ENCODE results near the gene CMSS1.

CMSS1 gene

DNA sequence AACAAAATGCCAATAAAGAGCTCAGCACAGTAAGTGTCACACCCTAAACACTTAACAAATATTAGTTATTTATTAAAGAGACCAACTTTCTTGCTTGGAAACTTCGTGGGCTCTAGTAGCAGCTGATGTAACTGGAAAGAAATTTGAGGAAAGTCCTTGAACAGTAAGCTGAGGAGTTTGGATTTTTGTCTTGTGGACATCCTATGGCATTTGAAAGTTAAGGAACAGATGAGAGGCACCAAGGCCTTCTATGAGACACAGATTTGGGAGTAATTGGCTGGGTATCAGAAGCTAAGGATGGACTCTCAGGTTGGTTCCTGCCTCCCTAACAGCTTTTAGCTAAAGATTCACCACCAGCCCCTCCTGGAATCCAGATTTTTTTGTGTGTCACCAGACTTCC lies 356.3 kb downstream of the CMSS1 start:
- Mint-ChIP-seq H3K27ac (no peak overlapping the region), H3K9me3 (peaks cover 8% of the 10 kb centered on the region), H3K27me3 (ENCODE audit: low read depth) (no peaks in the 10 kb centered on the region), H3K36me3 (ENCODE audit: low read depth) (peaks cover 19% of the 10 kb centered on the region), H3K4me3 (no peak overlapping the region), H3K4me1 (ENCODE audit: low read depth) (no peaks in the 10 kb centered on the region)

DNA sequence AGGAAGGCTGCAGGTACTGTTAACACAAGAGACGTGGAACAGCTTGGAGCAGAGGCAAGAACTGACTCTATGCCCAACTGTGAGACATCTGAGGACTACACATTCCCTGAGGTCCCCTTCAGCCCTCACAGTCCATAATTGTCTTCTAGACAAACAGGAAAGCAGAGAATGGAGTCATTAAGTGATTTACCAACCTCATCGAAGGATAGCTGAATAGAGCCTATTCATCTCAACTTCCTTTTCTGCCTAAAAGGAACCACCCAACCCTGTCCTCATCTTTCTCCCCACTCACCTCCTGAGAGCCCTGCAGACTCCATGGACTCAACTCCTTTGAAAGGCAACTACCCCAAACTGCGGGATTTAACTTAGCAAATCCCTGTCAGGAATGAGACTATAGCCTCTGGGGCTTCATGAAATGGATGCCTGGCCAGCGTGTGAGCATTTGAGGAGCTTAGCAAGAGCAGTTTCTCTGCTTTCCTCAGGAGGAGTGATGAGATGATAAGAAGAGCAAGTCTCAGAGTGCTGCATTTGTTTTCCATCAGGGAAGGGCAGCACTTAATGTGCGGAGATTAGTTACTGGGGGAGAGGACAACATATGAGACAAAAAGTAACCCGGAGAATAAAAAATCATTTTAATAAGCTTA lies 358.1 kb downstream of the CMSS1 start:
- no peak overlapping the region for H3K4me3 Mint-ChIP-seq
- no peaks in the 10 kb centered on the region for H3K27me3 Mint-ChIP-seq (ENCODE audit: low read depth)
- H3K27ac Mint-ChIP-seq = no peak overlapping the region
- H3K4me1 Mint-ChIP-seq (ENCODE audit: low read depth) = no peaks in the 10 kb centered on the region
- peaks cover 33% of the 10 kb centered on the region for H3K36me3 Mint-ChIP-seq (ENCODE audit: low read depth)
- peaks cover 22% of the 10 kb centered on the region for H3K9me3 Mint-ChIP-seq

DNA sequence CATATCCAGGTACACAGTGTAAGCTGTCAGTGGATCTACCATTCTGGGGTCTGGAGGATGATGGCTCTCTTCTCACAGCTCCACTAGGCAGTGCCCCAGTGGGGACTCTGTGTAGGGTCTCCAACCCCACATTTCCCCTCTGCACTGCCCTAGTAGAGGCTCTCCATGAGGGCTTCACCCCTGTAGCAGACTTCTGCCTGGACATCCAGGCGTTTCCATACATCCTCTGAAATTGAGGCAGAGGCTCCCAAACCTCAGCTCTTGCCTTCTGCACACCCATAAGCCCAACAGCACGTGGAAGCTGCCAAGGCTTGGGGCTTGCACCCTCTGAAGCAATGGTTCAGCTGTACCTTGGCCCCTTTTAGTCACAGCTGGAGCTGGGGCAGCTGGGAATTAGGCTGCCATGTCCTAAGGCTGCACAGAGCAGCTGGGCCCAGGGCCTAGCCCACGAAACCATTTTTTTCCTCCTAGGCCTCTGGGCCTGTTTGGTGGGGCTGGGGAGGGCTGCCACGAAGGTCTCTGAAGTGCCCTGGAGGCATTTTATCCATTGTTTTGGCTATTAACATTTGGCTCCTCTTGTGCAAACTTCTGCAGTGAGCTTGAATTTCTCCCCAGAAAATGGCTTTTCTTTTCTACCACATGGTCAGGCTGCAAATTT lies 362.2 kb downstream of the CMSS1 start:
- H3K27ac Mint-ChIP-seq = no peak overlapping the region
- H3K36me3 Mint-ChIP-seq (ENCODE audit: low read depth) = peaks cover 33% of the 10 kb centered on the region
- H3K27me3 Mint-ChIP-seq (ENCODE audit: low read depth) = no peaks in the 10 kb centered on the region
- peaks cover 28% of the 10 kb centered on the region for H3K9me3 Mint-ChIP-seq
- no peaks in the 10 kb centered on the region for H3K4me1 Mint-ChIP-seq (ENCODE audit: low read depth)
- no peak overlapping the region for H3K4me3 Mint-ChIP-seq

DNA sequence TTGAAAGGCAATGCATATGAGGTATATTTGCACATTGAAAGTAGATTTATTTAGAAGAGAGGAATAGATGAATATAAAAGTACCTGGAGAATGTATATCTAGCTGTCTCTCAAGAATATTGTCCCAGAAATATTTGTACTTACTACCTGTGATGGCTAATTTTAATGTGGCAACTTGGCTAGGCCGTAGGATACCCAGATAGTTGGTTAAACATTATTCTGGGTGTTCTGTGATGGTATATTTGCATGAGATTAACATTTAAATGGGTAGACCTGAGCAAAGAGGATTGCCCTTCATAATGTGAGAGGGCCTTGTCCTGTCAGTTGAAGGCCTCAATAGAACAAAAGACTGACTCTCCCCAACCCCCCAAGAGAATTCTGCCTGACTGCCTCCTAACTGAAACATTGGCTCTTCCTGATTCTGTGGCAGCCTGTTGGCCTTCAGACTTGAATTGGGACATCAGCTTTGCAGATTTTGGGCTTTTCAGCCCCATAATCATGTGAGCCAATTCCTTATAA lies 366.0 kb downstream of the CMSS1 start:
- H3K27ac Mint-ChIP-seq = no peak overlapping the region
- H3K27me3 Mint-ChIP-seq (ENCODE audit: low read depth) = no peaks in the 10 kb centered on the region
- no peaks in the 10 kb centered on the region for H3K4me1 Mint-ChIP-seq (ENCODE audit: low read depth)

DNA sequence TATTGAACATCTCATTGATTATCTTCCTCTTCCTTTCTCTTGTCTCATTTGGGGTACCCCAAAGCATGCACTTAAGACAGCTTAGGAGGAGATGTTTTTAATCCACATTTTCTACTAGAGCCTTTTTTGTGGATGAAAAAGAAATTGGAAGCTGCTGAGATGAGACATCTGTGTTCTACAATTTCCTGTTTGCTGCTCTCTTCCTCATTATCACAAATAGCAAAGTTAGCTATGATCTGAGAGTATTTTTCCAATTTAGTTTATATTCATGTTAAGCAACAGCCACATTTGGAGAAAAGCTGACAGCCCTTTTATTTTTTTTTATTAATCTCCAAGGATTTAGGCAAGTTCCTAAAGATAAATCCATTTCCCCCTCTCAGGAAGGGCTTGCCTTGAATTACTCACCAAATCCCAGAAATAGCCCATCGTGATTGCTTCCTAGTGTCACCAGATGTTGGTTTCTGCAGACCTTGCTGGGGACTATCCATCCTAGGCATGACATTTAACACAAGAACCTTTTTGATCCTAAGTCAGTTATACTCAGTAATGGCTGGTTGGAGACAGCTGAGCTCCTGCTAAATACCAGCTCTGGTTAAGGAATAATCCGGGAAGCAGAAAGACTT lies 367.4 kb downstream of the CMSS1 start:
- peaks cover 13% of the 10 kb centered on the region for H3K9me3 Mint-ChIP-seq
- H3K27me3 Mint-ChIP-seq (ENCODE audit: low read depth) = peaks cover 12% of the 10 kb centered on the region
- H3K4me3 Mint-ChIP-seq = no peak overlapping the region
- no peak overlapping the region for H3K27ac Mint-ChIP-seq
- no peaks in the 10 kb centered on the region for H3K4me1 Mint-ChIP-seq (ENCODE audit: low read depth)
- peaks cover 12% of the 10 kb centered on the region for H3K36me3 Mint-ChIP-seq (ENCODE audit: low read depth)

More for the DNA sequence above, 366.0 kb downstream of the CMSS1 start:
- H3K9me3 Mint-ChIP-seq = peaks cover 23% of the 10 kb centered on the region
- H3K4me3 Mint-ChIP-seq = no peak overlapping the region
- peaks cover 23% of the 10 kb centered on the region for H3K36me3 Mint-ChIP-seq (ENCODE audit: low read depth)

DNA sequence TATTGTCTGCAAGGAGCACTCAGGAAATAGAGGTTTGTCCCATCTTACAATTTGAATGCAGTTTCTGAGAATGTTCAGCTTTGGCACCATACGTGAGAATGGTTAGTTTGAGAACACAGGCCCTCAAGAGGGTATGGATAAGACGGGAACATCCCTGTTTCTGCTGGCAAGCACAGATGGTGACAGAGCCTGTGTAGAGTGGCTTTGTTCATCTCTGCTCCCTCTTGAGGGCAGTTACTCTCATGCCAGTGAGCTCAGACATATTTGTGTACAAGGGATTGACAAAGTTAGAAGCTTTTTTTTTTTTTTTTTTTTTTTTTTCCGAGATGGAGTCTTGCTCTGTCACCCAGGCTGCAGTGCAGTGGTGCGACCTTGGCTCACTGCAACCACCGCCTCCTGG lies 368.2 kb downstream of the CMSS1 start:
- H3K27me3 Mint-ChIP-seq (ENCODE audit: low read depth) = peaks cover 19% of the 10 kb centered on the region
- peaks cover 4% of the 10 kb centered on the region for H3K36me3 Mint-ChIP-seq (ENCODE audit: low read depth)
- H3K9me3 Mint-ChIP-seq = peaks cover 6% of the 10 kb centered on the region
- H3K27ac Mint-ChIP-seq = no peak overlapping the region
- H3K4me3 Mint-ChIP-seq = no peak overlapping the region
- H3K4me1 Mint-ChIP-seq (ENCODE audit: low read depth) = no peaks in the 10 kb centered on the region

DNA sequence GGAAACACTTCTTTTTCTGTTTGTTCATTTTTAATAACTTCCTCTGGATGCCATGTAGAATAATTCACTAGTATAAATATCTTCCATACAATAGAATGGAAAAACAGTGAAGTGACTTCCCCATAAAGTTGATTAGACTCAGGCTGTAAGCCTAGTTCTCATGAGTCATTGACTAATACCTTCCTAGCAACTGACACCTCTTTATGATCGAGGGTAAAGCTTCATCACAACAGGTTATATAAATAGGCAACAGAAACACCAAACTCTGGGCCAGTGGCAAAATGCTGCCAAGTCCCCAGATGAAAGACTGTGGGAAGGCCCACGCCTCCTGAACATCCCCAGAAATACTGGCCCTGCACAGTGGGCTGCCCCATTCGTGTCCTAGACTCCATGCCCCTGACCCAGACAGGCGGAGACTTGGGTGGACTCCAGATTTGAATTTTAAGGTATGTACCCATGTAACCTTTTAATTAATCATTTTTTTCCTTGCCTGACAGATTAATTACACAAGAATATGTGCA lies 371.8 kb downstream of the CMSS1 start:
- Mint-ChIP-seq H3K4me3 (no peak overlapping the region), H3K27ac (no peak overlapping the region), H3K36me3 (ENCODE audit: low read depth) (peaks cover 2% of the 10 kb centered on the region), H3K9me3 (no peaks in the 10 kb centered on the region), H3K27me3 (ENCODE audit: low read depth) (peaks cover 23% of the 10 kb centered on the region), H3K4me1 (ENCODE audit: low read depth) (peaks cover 3% of the 10 kb centered on the region)

DNA sequence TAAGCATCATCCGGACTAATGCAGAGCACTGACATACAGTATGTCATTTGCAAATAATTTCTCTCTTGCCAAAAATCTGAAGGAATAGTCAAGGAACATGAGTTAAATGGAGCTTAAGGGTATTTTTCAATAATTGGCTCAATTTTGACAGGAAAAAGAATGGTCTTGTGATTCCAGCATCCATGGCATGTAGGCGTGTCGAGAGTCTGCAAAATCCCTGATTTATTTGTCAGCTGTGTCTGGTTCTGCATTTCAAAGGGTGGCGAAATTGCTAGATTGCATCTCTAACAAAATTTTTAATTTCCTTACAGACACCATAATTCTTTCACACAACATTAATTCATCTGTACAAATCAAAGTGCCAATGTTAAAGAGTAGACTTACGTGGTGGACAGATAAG lies 377.7 kb downstream of the CMSS1 start:
- no peaks in the 10 kb centered on the region for H3K9me3 Mint-ChIP-seq
- H3K4me1 Mint-ChIP-seq (ENCODE audit: low read depth) = peaks cover 3% of the 10 kb centered on the region
- H3K27me3 Mint-ChIP-seq (ENCODE audit: low read depth) = peaks cover 8% of the 10 kb centered on the region
- no peak overlapping the region for H3K4me3 Mint-ChIP-seq
- no peak overlapping the region for H3K27ac Mint-ChIP-seq
- peaks cover 4% of the 10 kb centered on the region for H3K36me3 Mint-ChIP-seq (ENCODE audit: low read depth)

DNA sequence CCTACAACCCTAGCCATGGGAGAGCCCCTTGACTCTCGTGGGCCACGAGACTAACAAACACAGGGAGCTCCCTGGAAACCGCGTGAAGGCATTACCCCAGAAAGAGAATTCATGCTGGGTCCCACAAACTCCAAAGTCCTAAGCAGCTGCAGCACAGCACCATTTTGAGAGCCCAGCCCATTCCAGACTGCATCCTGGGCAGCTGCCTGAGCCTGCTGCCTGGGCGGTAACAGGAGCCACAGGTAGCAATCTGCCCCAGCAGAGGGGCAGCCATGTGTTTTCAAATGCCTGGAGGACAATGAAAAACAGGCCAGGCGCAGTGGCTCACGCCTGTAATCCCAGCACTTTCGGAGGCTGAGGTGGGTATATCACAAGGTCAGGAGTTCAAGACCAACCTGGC lies 380.2 kb downstream of the CMSS1 start:
- H3K4me3 Mint-ChIP-seq = no peak overlapping the region
- no peaks in the 10 kb centered on the region for H3K27me3 Mint-ChIP-seq (ENCODE audit: low read depth)
- H3K9me3 Mint-ChIP-seq = no peaks in the 10 kb centered on the region
- peaks cover 1% of the 10 kb centered on the region for H3K36me3 Mint-ChIP-seq (ENCODE audit: low read depth)
- no peak overlapping the region for H3K27ac Mint-ChIP-seq
- no peaks in the 10 kb centered on the region for H3K4me1 Mint-ChIP-seq (ENCODE audit: low read depth)

DNA sequence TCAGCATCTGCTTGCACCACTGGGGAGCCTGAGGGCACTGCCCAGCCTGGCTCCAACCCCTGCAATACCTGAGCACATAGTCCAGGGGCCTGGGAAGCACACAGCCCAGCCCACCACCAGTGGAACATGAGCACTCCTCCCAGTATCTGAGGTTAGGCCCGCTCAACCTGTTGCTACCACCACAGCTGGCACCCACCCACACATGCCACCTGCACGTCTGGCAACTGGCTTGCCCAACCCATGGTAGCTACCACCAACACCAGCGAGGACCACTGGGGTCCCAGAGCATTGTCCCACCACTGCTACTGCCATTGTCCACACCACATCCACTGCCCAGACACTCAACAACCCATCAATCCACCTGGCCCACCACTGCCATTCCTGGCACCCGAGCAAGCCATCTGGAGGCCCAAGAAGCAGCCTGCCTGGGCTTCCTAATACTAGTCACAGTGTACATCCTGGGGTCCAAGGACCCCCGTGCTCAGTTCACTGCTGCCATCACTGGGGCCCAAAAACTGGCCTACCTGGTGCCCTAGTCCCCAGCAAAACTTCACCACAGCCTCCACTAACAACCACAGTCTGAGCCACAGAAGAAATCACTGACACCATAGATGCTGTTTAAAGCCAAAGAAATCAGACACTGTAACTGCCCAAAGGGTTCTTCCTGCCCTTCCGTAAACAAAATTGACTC lies 381.1 kb downstream of the CMSS1 start:
- H3K4me1 Mint-ChIP-seq (ENCODE audit: low read depth) = no peaks in the 10 kb centered on the region
- H3K36me3 Mint-ChIP-seq (ENCODE audit: low read depth) = peaks cover 1% of the 10 kb centered on the region
- H3K27me3 Mint-ChIP-seq (ENCODE audit: low read depth) = no peaks in the 10 kb centered on the region
- no peak overlapping the region for H3K4me3 Mint-ChIP-seq
- H3K9me3 Mint-ChIP-seq = no peaks in the 10 kb centered on the region
- no peak overlapping the region for H3K27ac Mint-ChIP-seq

DNA sequence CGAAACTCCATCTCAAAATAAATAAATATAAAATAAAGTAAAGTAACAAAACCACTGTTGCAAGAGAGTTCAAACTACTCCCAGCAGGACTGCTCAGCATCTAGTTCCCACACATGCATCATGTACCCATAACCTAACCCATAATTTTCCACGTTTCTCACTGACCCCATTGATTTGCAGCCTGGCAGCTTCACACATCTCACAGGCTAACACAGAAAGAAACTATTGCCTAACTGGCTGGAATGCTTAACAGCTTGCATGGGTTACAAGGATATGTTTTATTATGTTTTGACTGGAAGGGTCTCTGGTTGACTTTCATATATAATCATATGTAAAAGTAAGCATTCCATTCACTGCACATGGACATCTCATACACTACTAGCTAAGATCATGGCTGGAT lies 387.5 kb downstream of the CMSS1 start:
- no peak overlapping the region for H3K27ac Mint-ChIP-seq
- no peak overlapping the region for H3K4me3 Mint-ChIP-seq
- no peaks in the 10 kb centered on the region for H3K9me3 Mint-ChIP-seq
- peaks cover 15% of the 10 kb centered on the region for H3K4me1 Mint-ChIP-seq (ENCODE audit: low read depth)
- H3K36me3 Mint-ChIP-seq (ENCODE audit: low read depth) = peaks cover 2% of the 10 kb centered on the region
- H3K27me3 Mint-ChIP-seq (ENCODE audit: low read depth) = peaks cover 11% of the 10 kb centered on the region

DNA sequence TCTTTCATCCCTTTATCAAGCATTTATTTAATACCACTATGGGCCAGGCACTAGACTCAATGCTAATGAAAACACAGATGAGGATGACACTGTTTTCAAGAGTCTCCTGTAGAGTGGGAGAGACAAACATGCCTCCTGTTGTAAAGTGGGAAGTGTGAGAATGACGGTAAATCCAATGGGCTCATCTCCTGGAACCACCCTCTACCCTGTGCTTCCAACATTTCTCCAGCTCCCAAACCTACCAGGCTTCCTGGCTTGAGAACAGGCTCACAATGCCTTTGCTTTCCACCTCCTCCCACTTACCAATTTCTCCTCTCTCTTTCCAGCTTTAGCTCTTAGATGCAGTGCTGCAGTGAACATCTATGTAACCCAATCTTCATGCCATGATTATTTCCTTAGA lies 389.0 kb downstream of the CMSS1 start:
- H3K9me3 Mint-ChIP-seq = no peaks in the 10 kb centered on the region
- H3K27me3 Mint-ChIP-seq (ENCODE audit: low read depth) = peaks cover 11% of the 10 kb centered on the region
- H3K4me1 Mint-ChIP-seq (ENCODE audit: low read depth) = peaks cover 25% of the 10 kb centered on the region
- H3K4me3 Mint-ChIP-seq = no peak overlapping the region
- peaks cover 5% of the 10 kb centered on the region for H3K36me3 Mint-ChIP-seq (ENCODE audit: low read depth)
- no peak overlapping the region for H3K27ac Mint-ChIP-seq

DNA sequence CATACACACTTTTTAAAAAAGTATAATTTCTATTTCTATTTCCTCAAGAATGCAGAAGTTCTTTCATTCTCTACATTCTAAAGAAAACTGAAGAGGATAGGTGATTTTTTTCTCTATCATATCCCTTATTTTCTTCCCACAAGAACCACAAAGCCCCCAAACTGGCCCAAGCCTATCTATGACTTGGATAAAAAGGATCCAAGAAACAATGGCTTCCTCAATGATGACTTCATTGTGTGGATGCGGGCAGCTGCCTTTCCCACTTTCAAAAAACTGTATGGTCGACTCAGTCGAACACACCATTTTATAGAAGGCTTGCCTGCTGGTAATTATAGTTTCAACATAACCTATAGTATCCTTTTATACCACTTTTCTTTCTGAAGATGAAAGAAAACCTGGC lies 390.2 kb downstream of the CMSS1 start:
- Mint-ChIP-seq H3K4me3 (no peak overlapping the region), H3K9me3 (no peaks in the 10 kb centered on the region), H3K27me3 (ENCODE audit: low read depth) (peaks cover 11% of the 10 kb centered on the region), H3K4me1 (ENCODE audit: low read depth) (peaks cover 25% of the 10 kb centered on the region), H3K36me3 (ENCODE audit: low read depth) (peaks cover 6% of the 10 kb centered on the region), H3K27ac (no peak overlapping the region)

DNA sequence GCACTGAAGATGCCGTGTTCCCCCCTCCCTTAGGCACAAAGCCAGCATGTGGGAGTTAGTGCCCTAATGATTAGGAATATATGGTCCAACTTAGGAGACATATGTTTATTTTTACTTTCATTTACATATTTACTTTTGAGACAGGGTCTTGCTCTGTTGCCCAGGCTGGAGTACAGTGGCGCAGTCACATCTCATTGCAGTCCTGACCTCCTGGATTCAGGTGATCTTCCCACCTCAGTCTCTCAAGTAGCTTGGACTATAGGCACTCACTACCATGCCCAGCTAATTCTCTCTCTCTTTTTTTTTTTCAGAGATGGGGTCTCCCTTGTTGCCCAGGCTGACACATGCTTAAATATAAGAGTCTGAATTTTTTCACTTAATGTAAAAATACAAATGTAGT lies 391.5 kb downstream of the CMSS1 start:
- Mint-ChIP-seq H3K27ac (no peak overlapping the region), H3K4me1 (ENCODE audit: low read depth) (peaks cover 25% of the 10 kb centered on the region), H3K4me3 (no peak overlapping the region), H3K36me3 (ENCODE audit: low read depth) (peaks cover 6% of the 10 kb centered on the region), H3K9me3 (no peaks in the 10 kb centered on the region), H3K27me3 (ENCODE audit: low read depth) (peaks cover 14% of the 10 kb centered on the region)

Data from T-helper 1 cell treated with Interleukin-12 subunit alpha and Interleukin-12 subunit beta and Interleukin-4 antibody, amounts not matched to agents 30 μg/mL and 1 μg/mL, for 36 hours (primary cell).